ENCODE measurements around the gene VSTM4. TPM values are rescaled to one million over a fixed set of nuclear protein-coding genes. Genes with fewer than 3 reads are reported as not detected.

Gene VSTM4
- total and polyA plus RNA-seq, 2 of the 4 experiments (the other 2 are of a cell fraction): 2.4 to 2.9 TPM

- TF ChIP-seq USF2 (IDR thresholded peaks at IDR 0.05; ENCODE audit: low read depth, low read length) (no peak), POLR2A (IDR thresholded peaks at IDR 0.05; ENCODE audit: low read depth, low read length) (no peak), CHD1 (IDR thresholded peaks at IDR 0.05; ENCODE audit: low read depth, low read length) (no peak), BHLHE40 (IDR thresholded peaks at IDR 0.05; ENCODE audit: low read depth, low read length) (no peak), FOS (IDR thresholded peaks at IDR 0.05; ENCODE audit: low read depth, low read length) (no peak)
- TF ChIP-seq, protein P1, sequence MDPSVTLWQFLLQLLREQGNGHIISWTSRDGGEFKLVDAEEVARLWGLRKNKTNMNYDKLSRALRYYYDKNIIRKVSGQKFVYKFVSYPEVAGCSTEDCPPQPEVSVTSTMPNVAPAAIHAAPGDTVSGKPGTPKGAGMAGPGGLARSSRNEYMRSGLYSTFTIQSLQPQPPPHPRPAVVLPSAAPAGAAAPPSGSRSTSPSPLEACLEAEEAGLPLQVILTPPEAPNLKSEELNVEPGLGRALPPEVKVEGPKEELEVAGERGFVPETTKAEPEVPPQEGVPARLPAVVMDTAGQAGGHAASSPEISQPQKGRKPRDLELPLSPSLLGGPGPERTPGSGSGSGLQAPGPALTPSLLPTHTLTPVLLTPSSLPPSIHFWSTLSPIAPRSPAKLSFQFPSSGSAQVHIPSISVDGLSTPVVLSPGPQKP (IDR thresholded peaks at IDR 0.05; ENCODE audit: borderline replicate concordance, low read depth, low read length): no peak
- no TSS peak for BruUV-seq (replicated peaks)
- ChIA-PET CTCF (no interaction called here), POLR2A (ENCODE audit: unreplicated experiment) (no interaction called here)
- H2BK5ac ChIP-seq (ENCODE audit: low read depth, low read length, poor library complexity, severe bottlenecking): no peak overlapping the region
- no peak overlapping the region for H3K56ac ChIP-seq (ENCODE audit: extremely low read depth, insufficient read depth, low read length)
- H4K91ac ChIP-seq (ENCODE audit: insufficient read depth, low read depth, low read length): no peak overlapping the region
- H3K4me2 ChIP-seq (ENCODE audit: low read depth, low read length): no peak overlapping the region
- H3K4me3 ChIP-seq (ENCODE audit: insufficient read depth, low read depth, low read length): no peak overlapping the region
- no peak overlapping the region for H2BK15ac ChIP-seq (ENCODE audit: low read depth, low read length)
- no peak overlapping the region for H2AK5ac ChIP-seq (ENCODE audit: low read depth, low read length)
- dilution Hi-C loops (cut with HindIII; ENCODE audit: low sequenced_read_pairs, unreplicated experiment) (no loop called here), in situ Hi-C loops (cut with MboI; ENCODE audit: low sequenced_read_pairs) (loop anchor here (5.0 kb wide), 1 partner anchor 538 kb away; no protein-coding TSS in a partner anchor), intact Hi-C loops (cut with micrococcal nuclease) (loop anchor here (10.0 kb wide), 1 partner anchor 310 kb away; no protein-coding TSS in a partner anchor)
- ATAC-seq (ENCODE audit: low read depth): no peak
- H3K36me3 ChIP-seq (ENCODE audit: control insufficient read depth, insufficient read depth, low read length): no peaks in the 10 kb centered on the region
- no peak overlapping the region for H3K23ac ChIP-seq (ENCODE audit: low read depth, low read length)
- H3K4ac ChIP-seq (ENCODE audit: low read depth, low read length): no peak overlapping the region
- no peaks in the 10 kb centered on the region for H3K9me3 ChIP-seq (ENCODE audit: control insufficient read depth, insufficient read depth, low read length)
- WGBS, 2 experiments (ENCODE audit: extremely low coverage in 2 of 2, insufficient read length in 1 of 2): 67% methylated on average over 3 of the region's 12 CpGs; no CpG with 5 or more reads in 1 of the 2 experiments
- H4K5ac ChIP-seq (ENCODE audit: low read depth, low read length): no peak overlapping the region
- no peak overlapping the region for H3K27ac ChIP-seq (ENCODE audit: insufficient read depth, low read length)
- no peak overlapping the region for H2AK9ac ChIP-seq (replicated peaks; ENCODE audit: low read depth, low read length, poor library complexity)
- H3K9me1 ChIP-seq (ENCODE audit: insufficient read depth, low read length): no peaks in the 10 kb centered on the region
- H4K20me1 ChIP-seq (ENCODE audit: insufficient read depth, low read length): no peaks in the 10 kb centered on the region
- no peak overlapping the region for H2BK120ac ChIP-seq (ENCODE audit: low read depth, low read length)
- no peak overlapping the region for H2AFZ ChIP-seq (replicated peaks; ENCODE audit: low read length, poor library complexity)
- no peaks in the 10 kb centered on the region for H3K79me1 ChIP-seq (ENCODE audit: low read depth in 1 of 2, low read length in 2 of 2)
- no peaks in the 10 kb centered on the region for H3K4me1 ChIP-seq (ENCODE audit: control insufficient read depth, insufficient read depth, low read length)
- no peak overlapping the region for H4K8ac ChIP-seq (ENCODE audit: low read depth in 2 of 2, low read length in 2 of 2)
- peaks cover 13% of the 10 kb centered on the region for H3K27me3 ChIP-seq (ENCODE audit: control insufficient read depth, insufficient read depth, low read length)
- no peak overlapping the region for H3K14ac ChIP-seq (replicated peaks; ENCODE audit: low read depth, low read length)
- no peak overlapping the region for H2BK20ac ChIP-seq (ENCODE audit: low read depth, low read length)
- H3K18ac ChIP-seq (ENCODE audit: low read depth, low read length): no peak overlapping the region
- no peak overlapping the region for H3K9ac ChIP-seq (ENCODE audit: low read depth, low read length)
- no peak for DNase-seq
These were observed 140.7 kb downstream of the VSTM4 start for GRCh38 chr10:48974510-48975156.
